ENCODE measurements around the gene ANXA4.

- TF ChIP-seq, protein P1, sequence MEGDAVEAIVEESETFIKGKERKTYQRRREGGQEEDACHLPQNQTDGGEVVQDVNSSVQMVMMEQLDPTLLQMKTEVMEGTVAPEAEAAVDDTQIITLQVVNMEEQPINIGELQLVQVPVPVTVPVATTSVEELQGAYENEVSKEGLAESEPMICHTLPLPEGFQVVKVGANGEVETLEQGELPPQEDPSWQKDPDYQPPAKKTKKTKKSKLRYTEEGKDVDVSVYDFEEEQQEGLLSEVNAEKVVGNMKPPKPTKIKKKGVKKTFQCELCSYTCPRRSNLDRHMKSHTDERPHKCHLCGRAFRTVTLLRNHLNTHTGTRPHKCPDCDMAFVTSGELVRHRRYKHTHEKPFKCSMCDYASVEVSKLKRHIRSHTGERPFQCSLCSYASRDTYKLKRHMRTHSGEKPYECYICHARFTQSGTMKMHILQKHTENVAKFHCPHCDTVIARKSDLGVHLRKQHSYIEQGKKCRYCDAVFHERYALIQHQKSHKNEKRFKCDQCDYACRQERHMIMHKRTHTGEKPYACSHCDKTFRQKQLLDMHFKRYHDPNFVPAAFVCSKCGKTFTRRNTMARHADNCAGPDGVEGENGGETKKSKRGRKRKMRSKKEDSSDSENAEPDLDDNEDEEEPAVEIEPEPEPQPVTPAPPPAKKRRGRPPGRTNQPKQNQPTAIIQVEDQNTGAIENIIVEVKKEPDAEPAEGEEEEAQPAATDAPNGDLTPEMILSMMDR (IDR thresholded peaks at IDR 0.05), result no peak
- TF ChIP-seq POLR2A (IDR thresholded peaks at IDR 0.05), result no peak
Measured at GRCh38 chr2:69753659-69754363, 11.9 kb downstream of the ANXA4 start.
